ENCODE measurements around the gene PAPPA2.

PAPPA2 gene

DNA sequence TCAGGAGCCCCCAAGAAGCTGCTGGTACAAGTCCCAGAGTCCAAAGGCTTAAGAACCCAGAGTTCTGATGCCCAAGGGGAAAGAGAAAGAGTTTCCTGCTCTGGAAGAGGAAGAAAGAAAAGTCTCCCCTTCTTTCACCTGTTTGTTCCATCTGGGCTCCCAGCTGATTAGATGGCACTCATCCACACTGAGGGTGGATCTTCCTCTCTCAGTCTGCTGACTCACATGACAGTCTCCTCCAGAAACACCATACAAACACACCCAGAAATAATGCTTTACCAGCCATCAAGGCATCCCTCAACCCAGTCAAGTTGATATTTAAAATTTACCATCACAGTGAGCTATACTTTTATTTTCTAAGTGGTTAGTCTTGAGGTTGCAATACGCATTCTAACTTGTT lies 257.9 kb downstream of the PAPPA2 start:
- TF ChIP-seq, protein P1, sequence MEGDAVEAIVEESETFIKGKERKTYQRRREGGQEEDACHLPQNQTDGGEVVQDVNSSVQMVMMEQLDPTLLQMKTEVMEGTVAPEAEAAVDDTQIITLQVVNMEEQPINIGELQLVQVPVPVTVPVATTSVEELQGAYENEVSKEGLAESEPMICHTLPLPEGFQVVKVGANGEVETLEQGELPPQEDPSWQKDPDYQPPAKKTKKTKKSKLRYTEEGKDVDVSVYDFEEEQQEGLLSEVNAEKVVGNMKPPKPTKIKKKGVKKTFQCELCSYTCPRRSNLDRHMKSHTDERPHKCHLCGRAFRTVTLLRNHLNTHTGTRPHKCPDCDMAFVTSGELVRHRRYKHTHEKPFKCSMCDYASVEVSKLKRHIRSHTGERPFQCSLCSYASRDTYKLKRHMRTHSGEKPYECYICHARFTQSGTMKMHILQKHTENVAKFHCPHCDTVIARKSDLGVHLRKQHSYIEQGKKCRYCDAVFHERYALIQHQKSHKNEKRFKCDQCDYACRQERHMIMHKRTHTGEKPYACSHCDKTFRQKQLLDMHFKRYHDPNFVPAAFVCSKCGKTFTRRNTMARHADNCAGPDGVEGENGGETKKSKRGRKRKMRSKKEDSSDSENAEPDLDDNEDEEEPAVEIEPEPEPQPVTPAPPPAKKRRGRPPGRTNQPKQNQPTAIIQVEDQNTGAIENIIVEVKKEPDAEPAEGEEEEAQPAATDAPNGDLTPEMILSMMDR (conservative IDR thresholded peaks at IDR 0.05; ENCODE audit: low read depth, low read length) = no peak
- DNase-seq (ENCODE audit: low read depth) = no peak
- no peak overlapping the region for H3K4me3 ChIP-seq (ENCODE audit: low read depth, low read length)

GRCh38 chr1:176733661-176734060 lies 270.7 kb downstream of the PAPPA2 start:
- TF ChIP-seq, protein P1 (conservative IDR thresholded peaks at IDR 0.05; ENCODE audit: low read depth, low read length) = no peak
- no peak overlapping the region for H3K4me3 ChIP-seq (ENCODE audit: low read depth, low read length)
- DNase-seq (ENCODE audit: low read depth) = no peak

DNA sequence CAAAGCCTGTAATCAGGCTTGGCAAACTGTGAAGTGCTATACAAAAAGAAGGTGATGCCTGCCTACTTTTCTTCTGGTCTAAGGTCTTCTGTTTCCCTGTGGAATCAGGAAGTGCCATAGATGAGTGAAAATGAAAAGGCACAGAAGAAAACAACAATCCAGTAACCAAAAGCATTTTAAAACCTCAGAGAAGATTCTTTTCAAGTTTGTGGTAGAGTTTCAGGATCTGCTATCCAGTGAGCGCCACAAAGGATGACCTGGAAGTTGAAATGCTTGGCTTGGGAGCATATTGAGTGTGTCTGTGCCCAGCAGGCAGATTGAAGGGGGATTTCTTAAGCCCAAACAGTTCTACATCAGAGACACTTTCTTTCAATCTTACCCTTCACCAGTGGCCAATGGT lies 272.2 kb downstream of the PAPPA2 start:
- no peak for DNase-seq (ENCODE audit: low read depth)
- TF ChIP-seq, protein P1 (conservative IDR thresholded peaks at IDR 0.05; ENCODE audit: low read depth, low read length) = no peak
- no peak overlapping the region for H3K4me3 ChIP-seq (ENCODE audit: low read depth, low read length)

- TF ChIP-seq, protein P1 (conservative IDR thresholded peaks at IDR 0.05; ENCODE audit: low read depth, low read length) = no peak
- DNase-seq (ENCODE audit: low read depth) = no peak
- no peak overlapping the region for H3K4me3 ChIP-seq (ENCODE audit: low read depth, low read length)
Observed at GRCh38 chr1:176736015-176736414, 273.0 kb downstream of the PAPPA2 start.

DNA sequence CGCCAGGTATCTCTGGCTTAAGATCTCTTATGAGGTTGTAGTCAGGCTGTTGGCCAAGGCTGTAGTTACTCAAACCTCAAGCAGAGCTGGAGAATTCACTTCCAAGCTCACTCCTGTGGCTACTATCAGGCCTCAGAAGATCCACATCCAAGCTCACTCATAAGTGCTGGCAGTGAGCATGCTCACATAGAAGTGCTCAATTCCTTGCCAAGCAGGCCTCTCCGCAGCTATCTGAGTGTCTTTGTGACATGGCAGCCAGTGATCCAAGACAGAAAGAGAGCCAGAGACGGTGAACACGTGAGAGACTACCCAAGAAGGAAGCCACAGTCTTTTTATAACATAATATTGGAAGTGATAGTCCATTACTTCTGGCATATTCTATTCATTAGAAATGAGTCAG lies 278.2 kb downstream of the PAPPA2 start:
- DNase-seq (ENCODE audit: low read depth) = no peak
- TF ChIP-seq, protein P1 (conservative IDR thresholded peaks at IDR 0.05; ENCODE audit: low read depth, low read length) = no peak
- no peak overlapping the region for H3K4me3 ChIP-seq (ENCODE audit: low read depth, low read length)

DNA sequence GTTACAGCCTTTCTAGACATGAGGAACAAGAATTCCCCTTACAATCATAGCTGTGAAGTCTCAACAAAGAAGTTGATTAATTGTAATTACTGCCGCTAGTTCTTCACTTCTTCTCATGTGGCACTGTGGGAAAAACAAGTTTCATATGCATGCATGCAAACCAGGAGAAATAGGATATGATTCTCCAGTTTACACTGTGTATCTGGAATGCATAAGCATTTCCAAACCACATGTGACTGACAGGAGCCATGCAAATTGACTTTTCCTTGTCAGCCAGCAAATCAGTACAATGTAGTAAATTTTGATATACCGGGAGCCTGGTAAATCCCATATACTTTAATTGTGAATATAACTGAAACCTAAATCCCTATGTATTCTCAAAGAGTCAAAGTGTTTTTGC lies 279.3 kb downstream of the PAPPA2 start:
- TF ChIP-seq, protein P1 (conservative IDR thresholded peaks at IDR 0.05; ENCODE audit: low read depth, low read length) = no peak
- no peak overlapping the region for H3K4me3 ChIP-seq (ENCODE audit: low read depth, low read length)
- no peak for DNase-seq (ENCODE audit: low read depth)

- H3K4me3 ChIP-seq (ENCODE audit: low read depth, low read length) = no peak overlapping the region
- DNase-seq (ENCODE audit: low read depth) = no peak
- TF ChIP-seq, protein P1 (conservative IDR thresholded peaks at IDR 0.05; ENCODE audit: low read depth, low read length) = no peak
Observed at GRCh38 chr1:176744142-176744541, 281.2 kb downstream of the PAPPA2 start.
